NOMO-1 treated with DMSO at 0.1 percent for 48 hours (cell line): ENCODE measurements around the gene ZNF484.
"Not testable (repeated sequence)": the region's sequence is repeated elsewhere in the genome, so short reads cannot be mapped to it uniquely, and the experiment has no call there.

Source experiments
- DNase-seq: peaks from one replicate; lab custom pipeline; 2025; ENCODE audit not compliant: unreplicated experiment; lab: John Stamatoyannopoulos, UW

The ZNF484 gene

DNA sequence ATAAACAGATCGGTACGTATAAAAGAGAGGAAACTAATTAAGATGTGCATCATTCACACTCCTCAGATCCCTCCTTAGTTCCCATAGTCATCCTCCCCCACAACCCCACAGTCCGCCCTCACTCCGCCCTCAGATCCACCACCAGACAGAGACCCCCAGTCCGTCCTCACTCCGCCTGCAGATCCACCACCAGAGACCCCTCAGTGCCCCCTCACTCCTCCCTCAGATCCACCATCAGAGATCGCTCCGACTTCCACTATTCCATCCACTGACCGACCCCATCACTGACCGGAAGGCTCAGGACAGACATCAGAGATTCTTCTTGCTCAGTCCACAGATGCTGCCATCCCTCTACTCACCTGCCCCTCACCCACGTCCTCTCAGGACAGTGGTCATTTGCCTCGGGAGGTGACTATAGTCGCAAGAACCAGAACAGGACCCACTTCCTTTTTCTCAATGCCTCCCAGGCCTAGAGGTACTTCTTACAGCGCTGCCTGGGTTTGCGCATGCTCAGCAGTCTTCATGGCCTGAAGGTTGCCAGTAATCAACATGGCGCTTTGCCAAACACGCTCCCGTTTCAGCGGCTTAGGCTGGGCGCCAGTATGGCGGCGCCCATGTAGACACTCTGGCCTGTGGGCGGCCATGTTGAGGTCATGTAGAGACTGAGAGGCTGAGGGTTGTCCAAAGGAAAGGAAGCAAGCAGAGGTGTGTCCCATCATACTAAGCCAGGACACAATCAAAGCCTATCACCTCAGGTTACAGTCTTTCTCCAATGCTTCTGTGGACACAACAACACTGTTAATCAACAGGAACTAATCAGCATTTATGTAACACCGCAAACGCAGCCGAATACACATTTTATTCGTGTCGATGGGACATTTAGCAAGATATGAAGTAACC, at the start of gene ZNF484:
TSS of gene ZNF484 (minus strand) at position 508 of the 900 bp plus-strand sequence. CDS start 3,009 bp downstream, outside the sequence.
- peak; percentile 98 for DNase-seq

- no peak for DNase-seq
Measured at GRCh38 chr9:92920437-92920836, 42.6 kb upstream of the ZNF484 start.

DNA sequence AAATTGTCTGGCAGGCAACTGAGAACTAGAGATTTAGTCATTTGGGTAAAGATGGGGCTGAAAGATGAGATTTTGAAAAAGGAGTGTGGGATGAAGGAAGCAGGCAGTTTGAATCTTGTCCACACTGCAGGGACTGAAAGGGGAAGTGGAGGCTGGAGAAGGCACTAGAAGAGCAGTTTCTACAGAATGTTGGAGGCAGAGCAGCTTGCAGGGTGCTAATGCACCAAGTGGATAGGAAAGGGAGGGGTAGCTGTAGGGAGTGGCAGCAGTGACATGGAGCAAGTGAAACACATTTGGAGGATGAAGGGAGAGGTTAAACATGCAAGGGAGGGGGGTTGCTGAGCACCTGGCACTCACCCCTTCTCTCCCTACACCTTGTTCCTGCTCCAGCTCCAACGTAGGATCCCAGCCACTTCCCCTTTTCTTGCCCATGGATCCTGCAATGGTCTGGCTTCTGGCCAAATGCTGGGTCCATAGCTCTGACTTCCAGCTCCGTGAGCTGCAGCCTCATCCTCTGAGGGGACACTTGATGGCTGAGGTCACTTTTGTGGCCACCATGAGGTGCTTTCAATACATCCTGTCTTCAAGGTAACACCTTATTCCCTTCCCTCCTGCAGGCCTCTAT, 39.5 kb upstream of the ZNF484 start:
- peak; percentile 83 for DNase-seq

DNA sequence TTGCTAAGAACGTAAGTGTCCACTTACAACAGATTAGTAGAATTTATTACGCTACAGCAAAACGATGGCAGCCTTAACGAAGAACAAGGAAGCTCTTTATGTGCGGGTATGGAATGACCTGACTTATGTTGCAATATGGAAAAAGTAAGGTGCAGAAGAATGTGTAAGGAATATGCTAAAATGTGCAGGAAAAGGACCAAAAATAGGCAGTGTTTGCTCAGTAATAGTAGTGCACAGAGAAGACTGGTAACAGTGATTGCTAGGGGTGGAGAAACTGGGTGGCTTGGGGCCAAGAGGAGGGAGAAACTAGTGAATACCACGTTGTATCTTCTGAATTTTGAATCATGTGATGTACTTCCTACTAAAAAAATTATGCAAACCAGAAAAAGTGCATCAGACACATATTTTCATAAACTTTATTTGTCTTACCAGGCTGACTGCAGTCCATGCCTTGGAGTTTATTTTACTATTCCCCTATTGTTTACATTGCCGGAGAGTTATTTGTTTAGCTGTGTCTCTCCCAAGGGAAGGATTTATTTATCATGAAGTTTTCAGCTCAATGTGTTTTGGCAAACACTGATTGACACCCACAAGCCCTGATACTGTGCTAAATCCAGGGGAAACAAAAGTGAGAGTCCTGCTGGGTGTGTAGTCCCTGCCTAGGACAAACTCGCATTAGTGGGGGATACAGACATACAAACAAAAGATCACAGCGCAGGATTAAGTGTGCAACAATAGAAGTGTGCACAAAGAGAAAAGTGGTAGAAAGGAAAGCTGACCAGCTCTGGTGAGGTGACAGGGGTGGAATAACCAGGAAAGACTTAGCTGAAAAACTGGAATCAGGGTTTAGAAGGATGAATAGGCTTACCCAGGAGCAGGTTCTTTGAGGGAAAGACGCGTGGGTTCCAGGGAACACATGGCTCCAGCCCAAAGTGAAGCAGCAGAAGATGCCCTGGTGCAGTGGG, 34.0 kb upstream of the ZNF484 start:
- no peak for DNase-seq

- not testable (repeated sequence) for DNase-seq
Measured at GRCh38 chr9:92905137-92905536, 27.3 kb upstream of the ZNF484 start.

GRCh38 chr9:92897323-92897722, 19.5 kb upstream of the ZNF484 start:
- DNase-seq: no peak

DNA sequence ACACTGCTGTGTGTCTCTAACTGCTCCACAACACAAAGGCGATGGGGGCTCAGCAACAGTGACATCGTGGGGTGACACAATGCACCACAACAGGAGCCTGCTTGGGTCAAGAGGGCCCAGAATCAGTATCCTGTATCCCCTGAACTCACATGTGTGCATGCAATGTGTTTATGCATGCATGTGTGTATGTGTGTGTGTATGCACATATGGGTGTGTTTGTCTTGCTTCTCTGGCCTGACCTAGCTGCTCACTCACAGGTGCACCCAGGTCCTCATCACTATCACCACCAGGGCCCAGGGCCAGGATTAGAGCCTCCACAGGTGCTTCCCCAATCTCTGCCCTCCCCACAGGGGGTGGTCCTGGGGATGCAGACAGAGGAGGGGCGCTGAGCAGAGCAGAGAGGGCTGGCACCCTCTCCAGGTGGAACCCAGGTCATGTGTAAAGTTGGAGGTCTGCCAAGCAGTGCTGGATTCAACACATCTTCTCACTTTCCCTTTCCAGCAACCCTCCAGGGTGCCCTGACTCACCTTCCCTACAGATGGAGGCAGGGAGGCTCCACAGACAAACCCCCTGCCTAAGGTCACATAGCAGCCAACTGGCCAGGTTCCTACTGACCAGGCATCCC, 18.1 kb upstream of the ZNF484 start:
- DNase-seq: no peak

- no peak for DNase-seq
Measured at GRCh38 chr9:92894711-92895362, 17.0 kb upstream of the ZNF484 start.

- DNase-seq: not testable (repeated sequence)
Measured at GRCh38 chr9:92893916-92894610, 16.2 kb upstream of the ZNF484 start.

DNA sequence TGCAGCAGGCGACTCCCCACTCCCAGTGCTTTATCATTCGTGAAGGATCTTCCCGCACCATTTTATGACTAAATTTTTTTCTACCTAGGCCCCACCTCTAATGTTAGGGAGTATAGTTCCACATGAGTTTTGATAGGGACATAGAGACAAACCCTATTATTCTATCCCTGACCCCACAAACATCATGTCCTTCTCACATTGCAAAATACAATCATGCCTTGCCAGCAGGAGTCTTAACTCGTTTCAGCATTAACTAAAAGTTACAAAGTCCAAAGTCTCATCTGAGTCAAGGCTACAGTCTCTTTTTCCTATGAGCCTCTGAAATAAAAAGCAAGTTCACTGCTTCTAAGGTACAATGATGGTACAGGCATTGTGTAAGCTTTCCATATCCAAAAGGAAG, 14.4 kb upstream of the ZNF484 start:
- not testable (repeated sequence) for DNase-seq

DNA sequence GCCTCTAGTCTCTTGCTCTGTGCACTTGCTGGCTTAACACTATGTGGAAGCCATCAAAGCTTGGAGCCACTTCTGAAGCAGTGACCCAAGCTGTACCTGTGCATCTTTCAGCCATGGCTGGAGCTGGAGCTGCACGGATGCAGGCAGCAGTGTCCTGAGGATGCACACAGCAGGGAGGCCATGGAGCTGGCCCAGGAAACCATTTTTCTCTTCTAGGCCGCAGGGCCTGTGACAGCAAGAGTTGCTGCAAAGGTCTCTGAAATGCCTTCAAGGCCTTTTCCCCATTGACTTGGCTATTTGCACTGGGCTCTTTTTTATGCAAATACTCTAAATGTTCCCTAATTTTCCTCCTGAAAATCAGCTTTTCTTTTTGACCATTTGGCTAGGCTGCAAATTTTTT, 12.9 kb upstream of the ZNF484 start:
- DNase-seq: no peak

DNA sequence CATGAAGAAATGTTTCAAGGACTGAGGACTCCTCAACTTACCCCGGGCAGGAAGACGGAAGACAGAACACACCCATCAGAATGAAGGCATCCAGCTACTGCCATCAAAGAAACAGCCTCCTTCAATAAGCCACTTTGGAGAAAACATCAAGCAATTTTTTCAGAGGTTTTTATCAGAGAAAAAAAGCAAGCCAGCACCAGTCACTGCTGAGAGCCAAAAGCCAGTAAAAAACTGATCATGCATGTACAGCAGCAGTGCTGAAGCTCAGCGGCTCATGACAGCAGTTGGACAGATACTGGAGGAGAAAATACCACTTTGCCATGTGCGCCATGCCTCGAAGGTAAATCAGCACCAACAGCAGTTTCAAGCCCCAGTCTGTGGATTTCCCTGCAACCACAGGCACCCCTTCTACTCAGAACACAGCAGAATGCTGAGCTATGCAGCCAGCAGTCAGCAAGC, 10.1 kb upstream of the ZNF484 start:
- no peak for DNase-seq

DNA sequence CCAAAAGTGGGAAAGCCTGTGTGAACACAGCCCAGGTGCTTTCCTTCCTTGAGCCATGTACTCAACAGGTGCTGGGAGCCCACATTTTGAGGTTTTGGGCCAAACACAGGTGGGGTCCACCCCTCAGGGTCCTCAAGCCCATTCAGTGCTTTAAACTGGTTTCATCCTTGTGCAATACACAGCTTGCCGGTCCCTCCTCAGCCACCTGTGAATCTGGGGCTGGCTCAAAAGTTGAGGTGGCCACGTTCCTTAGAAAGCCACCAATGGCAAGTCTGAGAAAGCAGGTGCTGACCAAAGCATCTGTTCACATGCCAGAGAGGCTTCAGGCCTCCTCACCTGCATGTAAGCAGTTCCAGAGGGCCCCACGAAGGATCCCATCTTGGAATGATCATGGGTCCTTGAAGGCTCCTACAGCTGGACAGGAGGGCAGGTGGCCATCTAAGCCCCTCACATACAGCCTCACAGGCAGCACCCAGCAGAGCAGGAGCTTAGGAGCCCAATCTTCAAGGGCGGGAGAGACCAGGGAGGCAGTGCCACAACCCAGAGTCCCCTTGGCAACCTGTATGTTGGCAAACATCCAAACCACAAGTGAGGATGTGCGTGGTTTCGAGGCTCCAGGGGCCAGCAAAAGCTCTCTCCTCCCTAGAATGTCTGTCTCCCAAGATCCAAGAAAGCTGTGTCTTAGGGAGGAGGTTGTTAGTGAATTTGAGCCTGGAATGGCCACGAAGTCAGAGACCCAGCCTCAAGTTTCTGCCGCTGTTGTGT, 9.2 kb upstream of the ZNF484 start:
- DNase-seq: peak; percentile 22

DNA sequence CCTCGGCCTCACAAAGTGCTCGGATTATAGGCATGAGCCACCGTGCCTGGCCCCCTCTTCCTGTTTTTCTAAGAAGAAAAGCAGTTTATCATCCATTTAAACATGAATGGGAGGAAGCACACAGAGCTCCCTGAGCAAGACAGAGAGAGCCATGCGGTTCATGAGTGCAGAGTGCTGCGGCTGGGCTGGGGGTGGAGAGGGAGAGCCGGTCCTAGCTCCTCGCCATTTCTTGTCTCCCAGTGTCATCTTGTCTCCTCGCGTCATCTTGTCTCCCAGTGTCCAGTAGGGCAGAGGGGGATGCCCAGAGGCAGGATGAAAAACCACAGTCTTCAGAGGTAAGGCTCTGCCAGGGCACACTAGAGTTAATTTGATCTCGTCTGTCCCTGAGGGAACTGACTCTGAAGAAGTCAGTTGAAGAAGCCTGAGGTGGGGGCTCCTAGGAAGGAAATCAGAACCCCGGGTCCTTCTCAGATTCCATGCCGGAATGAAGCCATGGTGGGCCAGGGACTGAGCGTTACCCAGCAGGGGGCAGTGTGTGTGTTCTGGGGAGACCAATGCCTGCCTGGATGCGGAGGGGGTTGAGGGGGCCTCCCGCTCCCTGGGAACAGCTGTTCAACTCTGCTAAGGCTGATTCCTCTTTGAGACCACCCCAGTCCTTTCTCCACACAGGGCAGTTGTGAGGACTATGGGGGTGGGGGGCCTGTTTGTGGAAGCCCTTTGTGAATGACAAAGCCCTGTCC, 6.0 kb upstream of the ZNF484 start:
- DNase-seq: not testable (repeated sequence)

GRCh38 chr9:92882276-92882675, 4.4 kb upstream of the ZNF484 start:
- no peak for DNase-seq

- DNase-seq: no peak
Measured at GRCh38 chr9:92875373-92875772, 2.5 kb downstream of the ZNF484 start.

DNA sequence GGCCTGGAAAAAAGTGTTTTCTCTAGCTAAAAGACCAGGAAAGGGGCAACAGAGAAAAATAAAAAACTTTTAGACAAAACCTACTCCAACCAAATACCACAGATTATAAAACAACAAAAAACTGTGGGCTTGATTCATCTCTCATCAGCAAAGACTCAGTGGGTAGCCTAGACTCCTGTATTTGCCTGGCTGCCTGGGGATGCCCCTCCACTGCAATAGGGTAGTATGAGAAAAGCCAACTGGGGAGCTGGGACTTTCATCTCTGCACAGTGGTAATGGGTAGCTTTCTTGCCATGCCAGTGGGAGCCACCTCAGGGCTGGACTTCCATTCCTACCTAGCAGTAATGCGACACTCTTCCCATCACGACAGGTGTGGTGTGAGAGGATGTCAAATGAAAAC, 7.5 kb downstream of the ZNF484 start:
- DNase-seq: no peak

DNA sequence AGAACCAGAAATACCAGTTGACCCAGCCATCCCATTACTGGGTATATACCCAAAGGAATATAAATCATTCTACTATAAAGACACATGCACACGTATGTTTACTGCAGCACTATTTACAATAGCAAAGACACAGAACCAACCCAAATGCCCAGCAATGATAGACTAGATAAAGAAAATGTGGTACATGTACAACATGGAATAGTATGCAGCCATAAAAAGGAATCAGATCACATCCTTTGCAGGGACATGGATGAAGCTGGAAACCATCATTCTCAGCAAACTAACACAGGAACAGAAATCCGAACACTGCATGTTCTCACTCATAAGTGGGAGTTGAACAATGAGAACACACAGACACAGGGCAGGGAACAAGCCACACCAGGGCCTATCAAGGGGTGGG, 11.2 kb downstream of the ZNF484 start:
- not testable (repeated sequence) for DNase-seq
